DOHH2 (cell line): ENCODE results near the gene METTL1.

Source experiments
- CTCF ChIP-seq: fragments of 200-600 bp; sonication (generic); IDR thresholded peaks from one replicate; pipeline ENCODE4 v1.5.1; 2014; ENCODE audit warnings: antibody characterized with exemption, mild to moderate bottlenecking, low read depth, low read length; ENCODE audit not compliant: poor library complexity, severe bottlenecking
- EZH2phosphoT487 ChIP-seq: fragments of 200-600 bp; sonication (generic); IDR thresholded peaks from 2 replicates; pipeline ENCODE4 v1.6.1; 2017; ENCODE audit warnings: borderline replicate concordance, mild to moderate bottlenecking, antibody characterized with exemption, low read length, moderate library complexity, mixed read lengths

- TF ChIP-seq CTCF (no peak), EZH2phosphoT487 (no peak)
Observed at GRCh38 chr12:57816001-57816854, 44.3 kb upstream of the METTL1 start.
